H9 (cell line): Measurements from ENCODE around the gene SLC45A1. TPM values are rescaled to one million over a fixed set of nuclear protein-coding genes. Genes with fewer than 3 reads are reported as not detected.
A peak's percentile ranks its signal among the peaks of the same experiment; 100 is the strongest.

Experiments
- DNase-seq: peaks from one replicate; pipeline ENCODE4 v3.0.0-alpha.2; 2017
- H2AFZ ChIP-seq: one replicate; pipeline ENCODE4 v1.6.1; 2013; ENCODE audit warnings: mild to moderate bottlenecking, low read length, control low read depth, moderate library complexity
- H2AK5ac ChIP-seq: 2 replicates; pipeline ENCODE4 v1.6.1; 2013; ENCODE audit warnings: low read length, control low read depth, mixed read lengths; ENCODE audit not compliant: insufficient read length
- H2BK120ac ChIP-seq: one replicate; pipeline ENCODE4 v1.6.1; 2013; ENCODE audit warnings: low read depth, mild to moderate bottlenecking, low read length, control low read depth, inconsistent platforms; ENCODE audit not compliant: poor library complexity, severe bottlenecking
- H2BK12ac ChIP-seq: 2 replicates; pipeline ENCODE4 v1.6.1; 2013; ENCODE audit warnings: low read length, control low read depth, mixed read lengths, low read depth; ENCODE audit not compliant: insufficient read length
- H2BK15ac ChIP-seq: 2 replicates; pipeline ENCODE4 v1.6.1; 2013; ENCODE audit warnings: low read depth, low read length, control low read depth
- H2BK20ac ChIP-seq: one replicate; pipeline ENCODE4 v1.6.1; 2013; ENCODE audit warnings: low read depth, mild to moderate bottlenecking, low read length, control low read depth, inconsistent platforms; ENCODE audit not compliant: poor library complexity, severe bottlenecking
- H2BK5ac ChIP-seq: 2 replicates; pipeline ENCODE4 v1.6.1; 2013; ENCODE audit warnings: low read length, control low read depth, mixed read lengths; ENCODE audit not compliant: insufficient read length
- H3K14ac ChIP-seq: 2 replicates; pipeline ENCODE4 v1.6.1; 2013; ENCODE audit warnings: low read length, control low read depth; ENCODE audit not compliant: insufficient read depth
- H3K18ac ChIP-seq: 2 replicates; pipeline ENCODE4 v1.6.1; 2013; ENCODE audit warnings: low read depth, mild to moderate bottlenecking, mixed read lengths, low read length, control low read depth; ENCODE audit not compliant: insufficient read length
- H3K23ac ChIP-seq: 2 replicates; pipeline ENCODE4 v1.6.1; 2013; ENCODE audit warnings: low read length, control low read depth, mixed read lengths, low read depth; ENCODE audit not compliant: insufficient read length
- H3K23me2 ChIP-seq: 2 replicates; pipeline ENCODE4 v1.6.1; 2013; ENCODE audit warnings: low read depth, mild to moderate bottlenecking, mixed read lengths, low read length, control low read depth; ENCODE audit not compliant: insufficient read length, poor library complexity, severe bottlenecking
- H3K27ac ChIP-seq: 2 replicates; pipeline ENCODE4 v1.5.1; 2013; ENCODE audit warnings: low read length, control low read depth, mixed read lengths, low read depth; ENCODE audit not compliant: insufficient read length
- H3K27me3 ChIP-seq: 2 replicates; pipeline ENCODE4 v1.6.1; 2013; ENCODE audit warnings: low read length, control low read depth, inconsistent platforms; ENCODE audit not compliant: insufficient read depth
- H3K4ac ChIP-seq: 2 replicates; pipeline ENCODE4 v1.6.1; 2013; ENCODE audit warnings: low read depth, mild to moderate bottlenecking, control low read depth, inconsistent platforms, low read length, moderate library complexity
- H3K4me1 ChIP-seq: 2 replicates; pipeline ENCODE4 v1.6.1; 2013; ENCODE audit warnings: low read length, control low read depth, inconsistent platforms; ENCODE audit not compliant: insufficient read depth
- H3K4me2 ChIP-seq: 2 replicates; pipeline ENCODE4 v1.6.1; 2013; ENCODE audit warnings: low read length, control low read depth, mixed read lengths; ENCODE audit not compliant: insufficient read length, insufficient read depth
- H3K56ac ChIP-seq: 2 replicates; pipeline ENCODE4 v1.6.1; 2013; ENCODE audit warnings: low read depth, mild to moderate bottlenecking, mixed read lengths, low read length, control low read depth; ENCODE audit not compliant: insufficient read length
- H3K79me1 ChIP-seq: 2 replicates; pipeline ENCODE4 v1.6.1; 2013; ENCODE audit warnings: low read depth, mild to moderate bottlenecking, moderate library complexity, low read length, control low read depth, inconsistent platforms; ENCODE audit not compliant: insufficient read depth, poor library complexity, severe bottlenecking
- H3K79me2 ChIP-seq: 2 replicates; pipeline ENCODE4 v1.6.1; 2013; ENCODE audit warnings: low read length, control low read depth, inconsistent platforms; ENCODE audit not compliant: insufficient read depth
- H3K9ac ChIP-seq: 2 replicates; pipeline ENCODE4 v1.6.1; 2013; ENCODE audit warnings: low read length, control low read depth, mixed read lengths; ENCODE audit not compliant: insufficient read length; ENCODE audit errors: extremely low read depth
- H3K9me3 ChIP-seq: one replicate; pipeline ENCODE4 v1.6.1; 2013; ENCODE audit warnings: low read depth, low read length, inconsistent platforms; ENCODE audit not compliant: control insufficient read depth
- H3T11ph ChIP-seq: one replicate; pipeline ENCODE4 v1.6.1; 2013; ENCODE audit warnings: mild to moderate bottlenecking, low read length, control low read depth, inconsistent platforms
- H4K20me1 ChIP-seq: one replicate; pipeline ENCODE4 v1.6.1; 2013; ENCODE audit not compliant: control insufficient read depth, insufficient read length, insufficient read depth
- H4K5ac ChIP-seq: 2 replicates; pipeline ENCODE4 v1.6.1; 2013; ENCODE audit warnings: low read depth, mild to moderate bottlenecking, mixed read lengths, low read length, control low read depth; ENCODE audit not compliant: insufficient read length
- H4K8ac ChIP-seq: replicated peaks from 2 replicates; pipeline ENCODE4 v1.6.1; 2013; ENCODE audit warnings: low read length, control low read depth, mixed read lengths, low read depth; ENCODE audit not compliant: insufficient read length
- H4K91ac ChIP-seq: 2 replicates; pipeline ENCODE4 v1.6.1; 2013; ENCODE audit warnings: low read depth, mild to moderate bottlenecking, moderate library complexity, mixed read lengths, low read length, control low read depth; ENCODE audit not compliant: insufficient read length
- H3K27ac Mint-ChIP-seq, 3 experiments: 2 replicates in 2 of 3; 3 replicates in 1 of 3; pipeline ENCODE4 v1.8.0; 2020 to 2021; ENCODE audit warnings: mixed read lengths in 3 of 3, mild to moderate bottlenecking in 1 of 3, moderate library complexity in 1 of 3
- H3K27me3 Mint-ChIP-seq: 2 replicates; pipeline ENCODE4 v1.8.0; 2021; ENCODE audit warnings: low read depth, mild to moderate bottlenecking, moderate library complexity, mixed read lengths
- H3K36me3 Mint-ChIP-seq, 3 experiments: 2 replicates in 2 of 3; 3 replicates in 1 of 3; pipeline ENCODE4 v1.8.0; 2020 to 2021; ENCODE audit warnings: low read depth in 3 of 3, mixed read lengths in 3 of 3; ENCODE audit not compliant: insufficient read depth in 1 of 3
- H3K4me1 Mint-ChIP-seq, 2 experiments: 2 replicates each; pipeline ENCODE4 v1.8.0; 2020; ENCODE audit warnings: mixed read lengths in 2 of 2
- H3K4me3 Mint-ChIP-seq, 2 experiments: 2 replicates in 1 of 2; 3 replicates in 1 of 2; pipeline ENCODE4 v1.8.0; 2020 to 2021; ENCODE audit warnings: mild to moderate bottlenecking in 2 of 2, mixed read lengths in 2 of 2, moderate library complexity in 1 of 2
- H3K9me3 Mint-ChIP-seq, 2 experiments: 2 replicates in 1 of 2; 3 replicates in 1 of 2; pipeline ENCODE4 v1.8.0; 2020; ENCODE audit warnings: mild to moderate bottlenecking in 2 of 2, mixed read lengths in 2 of 2, moderate library complexity in 1 of 2
- CTCF ChIP-seq: fragments of 200-600 bp; sonication (generic); conservative IDR thresholded peaks from 3 replicates; pipeline ENCODE4 v1.8.0; 2021; ENCODE audit warnings: antibody characterized with exemption, mild to moderate bottlenecking
- WGBS: extraction: QIAGEN DNeasy Blood & Tissue Kit; methylation state at CpG from one replicate; pipeline ENCODE4 v1.1.7; 2013; ENCODE audit warnings: missing lambda C conversion rate, low lambda C conversion rate, mixed read lengths; ENCODE audit not compliant: insufficient read length; ENCODE audit errors: extremely low coverage; 5-methylcytosine and 5-hydroxymethylcytosine counted together
- total RNA-seq: library from RNA; stranded (reverse); gene quantifications from 2 replicates; pipeline ENCODE4 v1.2.1, GENCODE V29; 2021

The SLC45A1 gene
- total RNA-seq, 1 experiment from 2014 or later, result 0.63 TPM

- TF ChIP-seq CTCF, result no peak
- H2BK15ac ChIP-seq, result no peak overlapping the region
- peaks cover 18% of the 10 kb centered on the region; the same call in 1 of the 2 replicates for H3K4me1 ChIP-seq
- H2BK12ac ChIP-seq, result no peak overlapping the region
- no peaks in the 10 kb centered on the region for H3K9me3 ChIP-seq
- no peak overlapping the region for H3K9ac ChIP-seq
- no peak overlapping the region for H3K56ac ChIP-seq
- H3K27ac Mint-ChIP-seq, result peak overlapping the region; percentile 91 to 94 (median 92)
- H3K79me1 ChIP-seq, result peaks cover 1% of the 10 kb centered on the region
- no peak overlapping the region for H2BK120ac ChIP-seq
- no peak for DNase-seq
- no peak overlapping the region for H4K91ac ChIP-seq
- H3K4me2 ChIP-seq, result no peak overlapping the region
- H4K20me1 ChIP-seq, result no peaks in the 10 kb centered on the region
- no peaks in the 10 kb centered on the region for H3K27me3 ChIP-seq
- no CpG with 5 or more reads among the region's 19 CpGs for WGBS
- H3K18ac ChIP-seq, result peak overlapping the region; percentile 28
- H3K4ac ChIP-seq, result no peak overlapping the region
- H2BK5ac ChIP-seq, result no peak overlapping the region
- H2AK5ac ChIP-seq, result no peak overlapping the region
- H3K23ac ChIP-seq, result no peak overlapping the region
- H3K27me3 Mint-ChIP-seq, result no peaks in the 10 kb centered on the region
- H2AFZ ChIP-seq, result no peak overlapping the region
- H3T11ph ChIP-seq, result no peak overlapping the region
- H3K4me3 Mint-ChIP-seq, result no peak overlapping the region
- no peak overlapping the region for H3K27ac ChIP-seq
- H3K9me3 Mint-ChIP-seq, result no peaks in the 10 kb centered on the region
- peaks cover 0 to under 1% (median 0%) of the 10 kb centered on the region in 3 experiments; a peak in 2 of 7 replicates for H3K36me3 Mint-ChIP-seq
- H3K23me2 ChIP-seq, result no peaks in the 10 kb centered on the region
- H3K79me2 ChIP-seq, result peaks cover 2% of the 10 kb centered on the region; the same call in 1 of the 2 replicates
- no peak overlapping the region for H4K5ac ChIP-seq
- no peak overlapping the region for H4K8ac ChIP-seq
- peaks cover 64 to 70% of the 10 kb centered on the region in 2 experiments for H3K4me1 Mint-ChIP-seq
- H3K14ac ChIP-seq, result no peak overlapping the region
- no peak overlapping the region for H2BK20ac ChIP-seq
These were observed 55.8 kb downstream of the SLC45A1 start for GRCh38 chr1:8373581-8374241.
